A549 (cell line): Measurements from ENCODE around the gene ARL4A. TPM values are rescaled to one million over a fixed set of nuclear protein-coding genes. Genes with fewer than 3 reads are reported as not detected.

Experiments used
- ATAC-seq, 2 experiments: fragments of 200-7000 bp in 1 of 2; fragments of >200 bp in 1 of 2; cut with Nextera tagmentation in 1 of 2; cut with Tn5 transposase in 1 of 2; 3 replicates each; pipeline versions ENCODE4 v1.8.0 to v1.9.1; 2018 to 2020; ENCODE audit warnings: mild to moderate bottlenecking in 1 of 2, moderate library complexity in 1 of 2
- CTCF ChIA-PET: fragments of 300-600 bp; sonication (Branson Sonifier 250); formaldehyde crosslinking; extraction: SDS; loops from one replicate; lab custom pipeline; 2021; ENCODE audit warnings: antibody characterized with exemption, inconsistent platforms; lab: Yijun Ruan, JAX
- POLR2A ChIA-PET: fragments of 350-600 bp; formaldehyde crosslinking; extraction: SDS; loops from one replicate; lab custom pipeline; 2021; ENCODE audit warnings: antibody characterized with exemption, inconsistent platforms; lab: Yijun Ruan, JAX
- DNase-seq, 2 experiments: peaks; one replicate each; pipeline versions ENCODE4 v3.0.0 to v3.0.0-alpha.2; 2011 to 2016; ENCODE audit warnings: low read depth in 1 of 2, low spot score in 1 of 2
- FAIRE-seq: peaks from 2 replicates; lab custom pipeline; 2011; peaks lifted over from hg19 to GRCh38; lab: Jason Lieb, UNC
- H3K27ac ChIP-seq, 2 experiments: fragments of >200 bp; sonication (Bioruptor Twin); formaldehyde crosslinking; 3 replicates each; pipeline ENCODE4 v1.5.1; 2016 to 2017
- H3K4me1 ChIP-seq: fragments of >200 bp; sonication (Bioruptor Twin); formaldehyde crosslinking; 3 replicates; pipeline ENCODE4 v1.6.1; 2016
- H3K4me2 ChIP-seq: fragments of >200 bp; sonication (Bioruptor Twin); formaldehyde crosslinking; 3 replicates; pipeline ENCODE4 v1.6.1; 2016
- H3K4me3 ChIP-seq: fragments of >200 bp; sonication (Bioruptor Twin); formaldehyde crosslinking; 3 replicates; pipeline ENCODE4 v1.5.1; 2016
- H3K9me3 ChIP-seq: fragments of >200 bp; sonication (Bioruptor Twin); formaldehyde crosslinking; 3 replicates; pipeline ENCODE4 v1.6.1; 2016
- CBX8 ChIP-seq: fragments of 200-600 bp; sonication (generic); IDR thresholded peaks from 2 replicates; pipeline ENCODE4 v1.6.1; 2016
- CEBPB ChIP-seq, 2 experiments: fragments of >200 bp in 1 of 2; sonication (Bioruptor Twin) in 1 of 2; formaldehyde crosslinking in 1 of 2; IDR thresholded peaks; 2 replicates each; pipeline ENCODE4 v1.6.1; 2012 to 2016
- FOSB ChIP-seq: fragments of 250-450 bp; sonication (Bioruptor Pico); IDR thresholded peaks from 2 replicates; pipeline ENCODE4 v1.5.0; 2020; ENCODE audit warnings: mild to moderate bottlenecking, moderate library complexity
- FOSL2 ChIP-seq, 2 experiments: fragments of 450-650 bp in 1 of 2; fragments of >200 bp in 1 of 2; sonication (Bioruptor Twin) in 1 of 2; formaldehyde crosslinking; IDR thresholded peaks; 2 replicates each; pipeline versions ENCODE4 v1.5.0 to v1.6.1; 2016 to 2020; ENCODE audit warnings: mild to moderate bottlenecking in 1 of 2, moderate library complexity in 1 of 2
- KDM5A ChIP-seq: fragments of 200-600 bp; sonication (generic); IDR thresholded peaks from 2 replicates; pipeline ENCODE4 v1.6.1; 2016; ENCODE audit warnings: antibody characterized with exemption, mild to moderate bottlenecking
- MAFK ChIP-seq: fragments of 450-650 bp; IDR thresholded peaks from 2 replicates; pipeline ENCODE4 v1.6.1; 2014; ENCODE audit not compliant: partially characterized antibody
- MAX ChIP-seq: IDR thresholded peaks from 2 replicates; pipeline ENCODE4 v1.6.1; 2012
- NR3C1 ChIP-seq: fragments of >200 bp; sonication (Bioruptor Twin); formaldehyde crosslinking; IDR thresholded peaks from 3 replicates; pipeline ENCODE4 v1.6.1; 2017
- POLR2A ChIP-seq: IDR thresholded peaks from 2 replicates; pipeline ENCODE4 v1.6.1; 2012; ENCODE audit warnings: mild to moderate bottlenecking, low read length
- POLR2AphosphoS2 ChIP-seq: conservative IDR thresholded peaks from 2 replicates; pipeline ENCODE4 v1.6.1; 2012; ENCODE audit warnings: low read length, improper control_type of control experiment, inconsistent platforms
- RAD21 ChIP-seq, 2 experiments: fragments of >200 bp in 1 of 2; sonication (Bioruptor Twin) in 1 of 2; formaldehyde crosslinking in 1 of 2; IDR thresholded peaks in 1 of 2; conservative IDR thresholded peaks in 1 of 2; 2 replicates in 1 of 2; 3 replicates in 1 of 2; pipeline ENCODE4 v1.6.1; 2012 to 2018; ENCODE audit warnings: inconsistent platforms in 1 of 2
- RCOR1 ChIP-seq: fragments of 150-350 bp; IDR thresholded peaks from 2 replicates; pipeline ENCODE4 v1.6.1; 2014; ENCODE audit warnings: antibody characterized with exemption, low read length, low read depth
- RNF2 ChIP-seq: fragments of 200-600 bp; sonication (generic); IDR thresholded peaks from 2 replicates; pipeline ENCODE4 v1.6.1; 2016; ENCODE audit warnings: low read depth, mild to moderate bottlenecking, antibody characterized with exemption, moderate library complexity, borderline replicate concordance
- SMC3 ChIP-seq: fragments of >200 bp; sonication (Bioruptor Twin); formaldehyde crosslinking; IDR thresholded peaks from 3 replicates; pipeline ENCODE4 v1.6.1; 2018; ENCODE audit warnings: inconsistent platforms
- ZNF302 ChIP-seq: fragments of 250-450 bp; sonication (Bioruptor Pico); IDR thresholded peaks from 2 replicates; pipeline ENCODE4 v1.9.0; 2021; ENCODE audit warnings: inconsistent platforms, mild to moderate bottlenecking, moderate library complexity
- WGBS: methylation state at CpG from one replicate; pipeline ENCODE4 v1.1.6; 2017; ENCODE audit errors: missing lambda C conversion rate; 5-methylcytosine and 5-hydroxymethylcytosine counted together
- polyA plus RNA-seq, 4 experiments: library from polyadenylated mRNA; depleted of rRNA in 3 of 4; stranded (reverse); fragments of >200 nt; fragmentation: RNase III in 1 of 4; extraction: RNeasy Plus Mini Kit Qiagen cat#74134 plus additional on column Dnase treatment in 1 of 4; gene quantifications; 2 replicates in 3 of 4; 3 replicates in 1 of 4; pipeline ENCODE4 v1.2.3, GENCODE V29; 2011 to 2017
- TF ChIP-seq, protein P1 (sequence below): fragments of 200-600 bp; sonication (generic); IDR thresholded peaks from 2 replicates; pipeline ENCODE4 v1.6.1; 2016; ENCODE audit warnings: antibody characterized with exemption, mild to moderate bottlenecking, moderate library complexity
- TF ChIP-seq, protein P2 (sequence below): fragments of >200 bp; sonication (Bioruptor Twin); formaldehyde crosslinking; IDR thresholded peaks from 3 replicates; pipeline ENCODE4 v1.5.1; 2016
- TF ChIP-seq, protein P3 (sequence below): fragments of >200 bp; sonication (Bioruptor Twin); formaldehyde crosslinking; IDR thresholded peaks from 2 replicates; pipeline ENCODE4 v1.6.1; 2016

Gene ARL4A
- polyA plus RNA-seq, 2 of the 4 experiments (the other 2 are of a cell fraction) = 51.9 to 76.1 TPM

- FAIRE-seq (no peak), DNase-seq (no peak), ATAC-seq (no peak)
- TF ChIP-seq NR3C1 = no peak
- TF ChIP-seq CBX8 = no peak
- TF ChIP-seq, protein P1, sequence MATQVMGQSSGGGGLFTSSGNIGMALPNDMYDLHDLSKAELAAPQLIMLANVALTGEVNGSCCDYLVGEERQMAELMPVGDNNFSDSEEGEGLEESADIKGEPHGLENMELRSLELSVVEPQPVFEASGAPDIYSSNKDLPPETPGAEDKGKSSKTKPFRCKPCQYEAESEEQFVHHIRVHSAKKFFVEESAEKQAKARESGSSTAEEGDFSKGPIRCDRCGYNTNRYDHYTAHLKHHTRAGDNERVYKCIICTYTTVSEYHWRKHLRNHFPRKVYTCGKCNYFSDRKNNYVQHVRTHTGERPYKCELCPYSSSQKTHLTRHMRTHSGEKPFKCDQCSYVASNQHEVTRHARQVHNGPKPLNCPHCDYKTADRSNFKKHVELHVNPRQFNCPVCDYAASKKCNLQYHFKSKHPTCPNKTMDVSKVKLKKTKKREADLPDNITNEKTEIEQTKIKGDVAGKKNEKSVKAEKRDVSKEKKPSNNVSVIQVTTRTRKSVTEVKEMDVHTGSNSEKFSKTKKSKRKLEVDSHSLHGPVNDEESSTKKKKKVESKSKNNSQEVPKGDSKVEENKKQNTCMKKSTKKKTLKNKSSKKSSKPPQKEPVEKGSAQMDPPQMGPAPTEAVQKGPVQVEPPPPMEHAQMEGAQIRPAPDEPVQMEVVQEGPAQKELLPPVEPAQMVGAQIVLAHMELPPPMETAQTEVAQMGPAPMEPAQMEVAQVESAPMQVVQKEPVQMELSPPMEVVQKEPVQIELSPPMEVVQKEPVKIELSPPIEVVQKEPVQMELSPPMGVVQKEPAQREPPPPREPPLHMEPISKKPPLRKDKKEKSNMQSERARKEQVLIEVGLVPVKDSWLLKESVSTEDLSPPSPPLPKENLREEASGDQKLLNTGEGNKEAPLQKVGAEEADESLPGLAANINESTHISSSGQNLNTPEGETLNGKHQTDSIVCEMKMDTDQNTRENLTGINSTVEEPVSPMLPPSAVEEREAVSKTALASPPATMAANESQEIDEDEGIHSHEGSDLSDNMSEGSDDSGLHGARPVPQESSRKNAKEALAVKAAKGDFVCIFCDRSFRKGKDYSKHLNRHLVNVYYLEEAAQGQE = no peak
- TF ChIP-seq KDM5A = no peak
- no peak for TF ChIP-seq CEBPB (IDR thresholded peaks at IDR 0.05)
- no peak for TF ChIP-seq POLR2A
- TF ChIP-seq RNF2 = no peak
- no peak for TF ChIP-seq ZNF302 (CRISPR knock-in tag)
- no peak for TF ChIP-seq POLR2AphosphoS2
- no peak for TF ChIP-seq RCOR1
- no peak for TF ChIP-seq FOSL2 (IDR thresholded peaks at IDR 0.05)
- TF ChIP-seq FOSL2 (CRISPR knock-in tag; IDR thresholded peaks at IDR 0.05) = no peak
- no peak for TF ChIP-seq FOSB
- TF ChIP-seq, protein P2, sequence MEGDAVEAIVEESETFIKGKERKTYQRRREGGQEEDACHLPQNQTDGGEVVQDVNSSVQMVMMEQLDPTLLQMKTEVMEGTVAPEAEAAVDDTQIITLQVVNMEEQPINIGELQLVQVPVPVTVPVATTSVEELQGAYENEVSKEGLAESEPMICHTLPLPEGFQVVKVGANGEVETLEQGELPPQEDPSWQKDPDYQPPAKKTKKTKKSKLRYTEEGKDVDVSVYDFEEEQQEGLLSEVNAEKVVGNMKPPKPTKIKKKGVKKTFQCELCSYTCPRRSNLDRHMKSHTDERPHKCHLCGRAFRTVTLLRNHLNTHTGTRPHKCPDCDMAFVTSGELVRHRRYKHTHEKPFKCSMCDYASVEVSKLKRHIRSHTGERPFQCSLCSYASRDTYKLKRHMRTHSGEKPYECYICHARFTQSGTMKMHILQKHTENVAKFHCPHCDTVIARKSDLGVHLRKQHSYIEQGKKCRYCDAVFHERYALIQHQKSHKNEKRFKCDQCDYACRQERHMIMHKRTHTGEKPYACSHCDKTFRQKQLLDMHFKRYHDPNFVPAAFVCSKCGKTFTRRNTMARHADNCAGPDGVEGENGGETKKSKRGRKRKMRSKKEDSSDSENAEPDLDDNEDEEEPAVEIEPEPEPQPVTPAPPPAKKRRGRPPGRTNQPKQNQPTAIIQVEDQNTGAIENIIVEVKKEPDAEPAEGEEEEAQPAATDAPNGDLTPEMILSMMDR = no peak
- H3K9me3 ChIP-seq = no peaks in the 10 kb centered on the region
- peak overlapping the region; percentile 38; the same call in 2 of the 3 replicates for H3K4me2 ChIP-seq
- no peak overlapping the region for H3K4me3 ChIP-seq
- peaks cover 21% of the 10 kb centered on the region; the same call in 2 of the 3 replicates for H3K4me1 ChIP-seq
- H3K27ac ChIP-seq = peak overlapping the region in 1 of 2 experiments; percentile 8; a peak in 2 of 6 replicates
- CTCF ChIA-PET = interaction anchor here (0.9 to 1.5 kb wide), 4 partner anchors 10 to 45 kb away, joined by 3 to 6 read pairs (median 4); partner anchors contain the start of gene ARL4A
- WGBS = 68% methylated on average over 7 of the region's 7 CpGs
- POLR2A ChIA-PET = no interaction called here
Measured at GRCh38 chr7:12729112-12729511, 41.7 kb downstream of the ARL4A start.

GRCh38 chr7:12730523-12730922 lies 43.1 kb downstream of the ARL4A start:
- ATAC-seq (no peak), DNase-seq (no peak), FAIRE-seq (no peak)
- Histone ChIP-seq H3K9me3 (no peaks in the 10 kb centered on the region), H3K4me1 (peaks cover 31% of the 10 kb centered on the region), H3K4me3 (no peak overlapping the region), H3K4me2 (no peak overlapping the region), H3K27ac (no peak overlapping the region)
- TF ChIP-seq MAX = no peak
- POLR2A ChIA-PET = no interaction called here
- CTCF ChIA-PET = interaction anchor here (1.1 to 1.3 kb wide), 2 partner anchors 10 to 44 kb away, joined by 4 to 6 read pairs; no protein-coding TSS in a partner anchor
- WGBS = 45% methylated on average over 2 of the region's 2 CpGs

DNA sequence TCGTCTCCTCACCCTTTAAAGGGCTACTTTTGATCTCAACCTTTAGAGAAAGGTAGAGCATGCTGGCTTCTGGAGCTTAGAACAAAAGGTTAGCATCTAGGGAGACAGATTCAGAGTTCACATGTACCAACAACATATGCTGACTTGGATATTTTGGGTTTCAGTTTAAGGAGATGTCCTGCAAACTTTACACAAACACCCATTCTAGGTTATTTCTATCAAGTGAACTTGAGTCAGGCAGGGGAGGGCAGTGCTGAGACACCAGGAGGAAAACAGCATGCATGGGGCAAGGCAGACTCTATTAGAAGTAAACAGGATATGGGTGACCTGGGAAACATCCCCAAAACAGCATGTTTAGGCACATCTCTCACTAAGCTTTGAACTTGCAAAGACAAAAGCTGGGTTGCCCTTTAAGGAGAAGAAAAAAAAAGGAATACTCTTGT lies 43.8 kb downstream of the ARL4A start:
- ChIA-PET CTCF (interaction anchor here (0.6 to 1.3 kb wide), 4 partner anchors 11 to 53 kb away, joined by 3 to 6 read pairs (median 4); no protein-coding TSS in a partner anchor), POLR2A (no interaction called here)
- H3K9me3 ChIP-seq = no peaks in the 10 kb centered on the region
- 95% methylated on average over 1 of the region's 1 CpG for WGBS
- ATAC-seq (peak; percentile 47 to 80; a peak in 3 of 6 replicates), FAIRE-seq (peak; percentile 28), DNase-seq (peak in 1 of 2 experiments; percentile 64)
- H3K4me2 ChIP-seq = no peak overlapping the region
- H3K4me1 ChIP-seq = peaks cover 31% of the 10 kb centered on the region
- H3K27ac ChIP-seq = peak overlapping the region in 1 of 2 experiments; percentile 50; a peak in 2 of 6 replicates
- TF ChIP-seq, protein P3, sequence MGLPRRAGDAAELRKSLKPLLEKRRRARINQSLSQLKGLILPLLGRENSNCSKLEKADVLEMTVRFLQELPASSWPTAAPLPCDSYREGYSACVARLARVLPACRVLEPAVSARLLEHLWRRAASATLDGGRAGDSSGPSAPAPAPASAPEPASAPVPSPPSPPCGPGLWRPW = no peak
- peak; percentile 79 for TF ChIP-seq MAFK
- TF ChIP-seq RAD21 (conservative IDR thresholded peaks at IDR 0.05 in 1 of 2, IDR thresholded peaks at IDR 0.05 in 1 of 2) = peak; percentile 34 to 41; a peak in 4 of 5 replicates
- TF ChIP-seq SMC3 = peak; percentile 18; the same call in 1 of the 3 replicates
- no peak overlapping the region for H3K4me3 ChIP-seq
